GM21717 (cell line): ENCODE measurements around the gene GRIK2.

ENCODE experiments used
- ATAC-seq: cut with Tn5 transposase; IDR thresholded peaks from one replicate; pipeline ENCODE4 v1.9.1; 2021; ENCODE audit warnings: mild to moderate bottlenecking, moderate library complexity; ENCODE audit not compliant: unreplicated experiment

Gene GRIK2

DNA sequence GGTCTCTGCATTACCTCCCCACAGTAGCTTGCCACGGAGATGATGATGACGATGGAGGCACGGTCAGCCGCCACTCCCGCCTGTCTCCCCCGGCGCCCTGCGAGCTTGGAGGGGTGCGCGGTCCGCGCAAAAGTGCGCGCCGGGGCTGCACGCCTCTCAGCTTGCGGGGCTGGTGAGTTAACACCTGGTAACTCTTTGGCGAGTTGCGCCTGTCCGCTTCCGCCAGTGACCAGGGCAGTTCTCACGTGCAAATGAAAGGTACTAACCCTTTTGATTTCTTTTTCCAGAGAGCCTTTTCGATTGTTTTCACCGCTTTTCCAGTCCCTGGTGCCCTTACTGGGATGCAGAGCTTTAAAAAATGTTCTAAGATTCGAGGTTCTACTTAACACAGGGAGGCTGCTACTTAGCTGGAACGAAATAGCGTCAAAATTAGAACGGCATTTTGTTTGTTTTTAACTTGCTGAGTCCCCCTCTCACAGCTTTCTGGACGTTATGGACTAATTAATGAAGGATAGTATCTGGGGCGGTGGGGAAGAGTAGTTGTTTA lies 6.2 kb downstream of the GRIK2 start:
- ATAC-seq = no peak

DNA sequence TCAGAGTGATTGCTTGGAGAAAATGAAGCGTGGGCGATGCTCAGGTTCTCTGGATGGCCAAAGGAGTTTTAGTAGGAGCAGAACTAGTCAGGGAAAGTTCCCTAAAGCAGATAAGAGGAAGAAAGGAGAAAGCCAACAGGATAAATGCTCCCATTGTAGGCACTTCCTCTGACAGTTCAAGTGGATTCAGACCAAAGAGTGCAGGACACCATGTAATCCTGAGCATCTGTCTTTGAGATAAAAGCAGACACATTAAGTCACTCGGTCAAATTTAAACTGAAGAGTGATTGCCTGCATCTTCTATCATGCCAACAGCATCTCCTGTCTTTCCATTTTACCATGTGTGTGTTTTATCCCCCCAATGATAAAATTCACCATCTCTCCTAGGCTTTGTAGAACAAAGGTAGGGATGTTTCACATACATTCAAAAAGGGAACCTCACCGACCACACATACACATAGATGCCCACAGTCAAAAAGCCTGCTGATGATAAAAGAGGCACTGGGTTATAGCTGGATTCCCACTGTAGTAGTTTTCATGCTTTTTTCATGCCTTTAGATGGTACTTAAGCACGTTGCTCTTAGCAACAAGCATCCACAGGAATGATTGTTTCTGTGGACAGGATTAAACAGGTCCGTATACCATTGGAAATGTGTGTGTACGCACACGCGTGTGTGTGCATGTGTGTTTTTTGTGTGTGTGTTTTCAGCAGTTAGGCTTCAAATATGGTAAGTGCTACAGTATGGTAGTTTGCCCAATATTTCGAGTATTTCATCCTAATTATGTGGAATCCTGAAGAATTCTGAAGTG lies 7.0 kb downstream of the GRIK2 start:
- ATAC-seq = no peak

DNA sequence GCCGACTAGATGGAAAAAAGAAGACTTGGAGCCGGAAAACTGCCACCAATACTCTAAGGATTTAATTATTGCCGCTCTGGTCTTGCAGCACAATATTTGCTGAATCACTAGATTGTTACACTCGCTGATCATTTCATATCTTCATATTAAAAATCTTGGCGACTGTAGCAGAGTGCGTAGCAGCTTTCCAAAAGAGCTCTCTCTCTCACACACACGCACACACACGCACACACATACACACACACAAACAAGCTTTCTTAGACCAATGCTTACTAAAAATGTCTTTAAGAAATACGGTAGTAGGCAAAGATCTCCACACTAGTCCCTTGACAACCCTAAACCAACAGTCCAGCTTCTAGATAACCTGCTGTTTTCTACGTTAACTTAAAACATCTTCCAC lies 7.7 kb downstream of the GRIK2 start:
- no peak for ATAC-seq

DNA sequence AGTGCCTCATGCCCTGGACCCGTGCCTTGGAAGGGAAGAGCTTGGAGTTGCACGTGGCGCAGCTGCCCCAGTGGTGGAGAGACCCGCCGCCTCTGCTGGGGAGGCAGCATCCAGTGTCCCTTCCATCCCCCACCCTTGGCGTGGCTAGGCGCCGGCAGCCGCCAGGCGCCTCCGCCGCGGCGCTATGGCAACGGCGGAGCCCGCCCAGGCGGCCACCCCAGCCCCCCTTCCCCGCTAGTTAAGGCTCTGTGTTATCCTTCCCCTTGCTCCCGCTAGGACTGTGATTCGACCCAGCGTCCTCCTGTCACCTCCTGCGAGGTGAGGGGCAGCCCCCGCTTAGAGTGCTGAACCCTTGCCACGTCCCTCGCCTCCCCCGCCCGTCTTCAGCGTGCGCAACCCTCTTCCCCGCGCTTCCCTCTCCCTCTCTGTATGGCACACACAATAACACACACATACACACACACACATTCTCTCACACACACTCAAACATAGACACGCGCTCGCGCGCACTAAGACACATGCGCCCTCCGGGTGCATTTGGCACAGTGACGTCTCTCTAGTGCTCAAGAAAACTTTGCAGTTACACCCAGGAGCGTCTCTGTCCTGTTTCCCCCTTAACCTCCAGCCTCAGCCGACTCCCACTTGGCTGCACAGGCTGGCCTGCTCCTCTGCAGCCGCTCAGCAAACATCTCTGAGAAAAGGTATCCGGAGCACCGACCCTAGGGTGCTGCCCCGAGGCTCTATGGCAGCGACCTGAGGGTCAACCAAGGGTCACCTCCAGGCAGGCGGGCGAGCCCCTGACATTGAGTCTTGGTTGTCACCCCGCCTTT lies 8.5 kb downstream of the GRIK2 start:
- ATAC-seq = no peak

DNA sequence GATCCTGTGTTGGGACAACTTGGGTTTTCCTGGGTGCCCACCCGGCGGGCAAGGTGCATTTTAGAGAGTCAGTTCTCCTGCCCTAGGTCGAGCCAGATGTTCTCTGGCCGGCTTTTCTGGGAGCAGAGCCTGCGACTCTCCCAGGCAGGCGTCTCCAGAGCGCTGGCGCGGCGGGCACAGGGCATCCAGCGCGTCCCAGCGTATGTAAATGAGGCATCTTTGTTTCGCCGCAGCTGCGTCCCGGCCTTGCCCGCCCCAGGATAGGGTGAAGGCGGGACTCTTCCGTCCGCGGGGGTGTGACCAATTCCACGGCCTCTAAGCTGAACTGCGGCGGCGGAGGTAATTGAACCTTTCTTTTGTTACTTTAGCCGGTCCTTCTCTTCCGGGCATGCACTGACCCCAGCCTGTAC lies 9.1 kb downstream of the GRIK2 start:
- ATAC-seq = no peak

DNA sequence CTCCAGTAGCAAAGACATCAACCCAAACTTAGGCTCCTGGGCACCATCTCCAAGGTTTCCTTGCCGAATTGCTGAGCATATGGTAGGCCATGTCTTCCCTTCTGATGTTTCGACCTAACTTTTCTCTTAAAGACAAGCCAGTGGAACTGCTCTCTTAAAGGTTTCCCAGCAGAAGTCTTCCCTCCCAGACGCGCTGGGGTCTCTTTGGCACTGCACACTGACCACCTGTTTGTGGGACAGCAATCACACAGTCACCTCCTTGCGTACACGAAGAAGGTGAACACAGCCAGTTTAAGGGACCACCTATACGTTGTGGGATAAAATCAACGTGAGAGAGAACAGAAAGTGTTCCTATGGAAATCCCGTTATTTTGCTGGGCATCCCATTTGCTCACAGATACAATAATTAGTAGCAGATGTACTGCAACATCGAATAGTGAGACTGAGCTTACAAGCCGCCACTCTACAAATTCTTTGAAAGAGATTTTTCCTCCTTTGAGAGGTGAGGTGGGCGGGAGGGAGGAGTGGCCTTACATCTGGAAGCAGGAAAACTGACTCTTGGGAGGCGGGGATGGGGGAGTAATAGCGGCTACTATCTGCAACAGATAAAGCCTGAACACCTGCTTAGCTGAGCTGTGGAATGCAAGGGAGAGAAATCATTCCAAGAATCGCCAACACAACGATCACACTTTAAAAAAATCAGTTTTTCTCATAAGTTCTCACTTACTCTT lies 9.9 kb downstream of the GRIK2 start:
- no peak for ATAC-seq

DNA sequence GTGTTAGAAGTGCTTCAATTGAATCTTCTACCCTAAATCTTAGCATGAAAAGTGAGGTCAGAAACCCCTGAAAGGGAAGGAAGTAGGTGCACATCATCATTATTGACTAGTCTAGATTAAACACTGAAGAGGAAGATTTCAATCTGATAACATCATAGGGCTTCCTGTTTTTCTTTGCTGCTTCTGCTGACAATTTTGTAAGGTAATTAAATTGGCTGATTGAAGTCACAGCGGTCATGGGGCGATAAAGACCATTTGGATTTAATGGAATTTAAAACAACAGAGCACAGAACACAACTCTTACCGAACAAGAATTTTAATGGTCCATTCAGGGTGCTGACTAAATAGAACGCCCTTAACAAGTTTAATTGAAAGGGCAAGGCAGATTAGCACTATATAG lies 11.3 kb downstream of the GRIK2 start:
- no peak for ATAC-seq

DNA sequence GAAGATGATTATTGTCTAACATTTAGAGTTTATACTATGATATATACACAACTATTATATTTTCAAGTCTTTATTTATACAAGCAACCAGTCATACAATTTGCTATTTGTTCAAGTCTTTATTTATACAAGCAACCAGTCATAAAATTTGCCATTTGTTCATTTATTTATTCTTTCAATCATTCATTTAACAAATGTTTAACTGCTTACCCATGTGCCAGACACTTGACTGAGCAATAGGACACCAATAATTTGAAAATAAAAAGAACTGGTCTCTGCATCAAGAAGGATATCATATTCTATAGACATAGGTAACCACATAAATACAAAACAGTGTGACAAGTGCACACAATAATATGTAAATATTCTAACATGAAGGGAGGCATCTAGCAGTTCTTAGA lies 20.3 kb downstream of the GRIK2 start:
- no peak for ATAC-seq

DNA sequence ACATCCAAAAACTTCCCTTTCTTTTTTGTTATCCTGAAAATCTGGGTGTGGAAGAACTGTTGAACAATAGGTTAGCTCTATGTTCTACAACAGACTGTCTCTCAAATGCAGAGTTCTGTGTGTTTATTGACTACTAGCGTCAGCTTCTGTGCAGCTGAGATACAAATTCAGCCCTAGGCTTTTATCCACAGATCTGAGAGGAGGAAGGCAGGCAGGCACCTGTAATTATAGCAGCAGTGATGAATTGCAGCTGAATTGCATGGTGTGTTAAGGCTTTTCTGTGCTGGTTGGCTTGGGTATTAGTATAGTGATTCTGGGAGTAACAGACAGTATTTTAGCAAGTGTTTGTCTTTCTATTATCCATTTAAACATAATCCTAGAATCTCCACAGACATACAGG lies 24.4 kb downstream of the GRIK2 start:
- ATAC-seq = no peak

DNA sequence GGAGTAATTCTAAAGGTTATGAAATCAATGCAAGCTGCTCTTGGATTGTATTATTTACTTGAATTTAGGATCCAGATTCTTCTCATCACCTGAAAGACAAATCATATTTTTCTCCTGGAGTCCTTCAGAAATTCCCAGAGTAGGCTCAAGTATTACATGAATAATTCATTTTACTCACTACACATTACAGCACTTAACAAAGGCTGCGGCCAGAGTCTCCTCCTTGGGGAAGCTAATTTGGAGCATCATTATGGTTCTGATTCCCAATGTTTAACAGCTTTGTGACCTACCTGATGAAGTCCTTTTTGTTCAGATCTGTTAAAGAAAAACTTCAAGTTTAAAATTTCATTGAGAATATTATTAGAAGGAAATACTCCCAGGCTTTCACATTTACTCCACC lies 28.7 kb downstream of the GRIK2 start:
- no peak for ATAC-seq

DNA sequence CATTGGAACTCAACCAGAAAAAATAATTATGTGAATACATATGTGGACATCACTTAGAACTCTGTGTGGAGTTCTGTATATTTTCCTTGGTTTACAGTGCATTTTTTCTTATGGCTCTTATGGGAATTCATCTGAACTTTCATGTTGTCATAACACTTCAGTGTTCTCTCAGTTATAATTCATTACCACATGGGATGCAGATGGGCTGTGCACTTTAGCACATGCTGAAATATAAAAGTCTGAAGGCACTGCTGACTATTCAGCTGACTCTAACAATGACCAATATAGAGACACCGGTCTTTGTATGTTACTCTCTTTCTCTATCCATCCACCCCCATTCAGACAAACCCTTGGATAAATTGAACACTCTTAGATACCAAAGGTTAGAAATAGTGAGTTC lies 29.3 kb downstream of the GRIK2 start:
- ATAC-seq = no peak

DNA sequence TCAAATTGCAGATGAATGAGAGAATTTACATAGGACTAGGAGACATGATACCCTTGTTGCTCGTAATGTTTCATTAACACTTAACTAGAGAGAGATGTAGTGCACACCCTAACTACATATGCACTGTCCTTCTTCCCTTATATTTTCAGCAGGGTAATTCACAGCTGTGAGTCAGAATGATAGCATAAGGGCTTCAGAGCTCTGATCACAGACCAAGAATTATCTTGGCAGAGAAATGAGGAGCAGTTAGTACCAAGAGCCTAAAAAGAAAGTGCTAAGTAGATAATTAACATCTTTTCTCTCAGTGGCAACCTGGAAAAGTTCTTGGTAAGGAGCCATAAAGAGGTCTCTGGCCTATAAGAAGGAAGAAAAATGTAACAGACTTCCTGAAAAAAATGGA lies 35.8 kb downstream of the GRIK2 start:
- no peak for ATAC-seq

DNA sequence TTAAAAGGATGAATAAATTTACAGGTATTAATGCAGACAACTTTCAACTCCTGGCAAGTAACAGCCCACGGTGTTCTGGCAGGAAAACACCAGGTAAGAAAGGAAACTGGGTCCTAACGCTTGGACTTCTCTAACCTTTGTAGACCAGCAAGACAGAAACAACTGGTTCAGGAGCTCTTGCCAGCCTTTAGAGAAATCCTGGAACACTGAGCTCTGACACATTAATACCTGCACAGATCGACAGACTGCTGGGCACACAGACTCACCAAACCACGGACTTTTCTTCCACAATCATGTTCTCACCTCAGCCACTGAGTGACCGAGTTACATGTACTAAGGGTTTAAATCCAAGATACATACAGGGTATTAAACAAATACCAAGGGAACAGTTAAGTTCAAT lies 36.3 kb downstream of the GRIK2 start:
- ATAC-seq = no peak

DNA sequence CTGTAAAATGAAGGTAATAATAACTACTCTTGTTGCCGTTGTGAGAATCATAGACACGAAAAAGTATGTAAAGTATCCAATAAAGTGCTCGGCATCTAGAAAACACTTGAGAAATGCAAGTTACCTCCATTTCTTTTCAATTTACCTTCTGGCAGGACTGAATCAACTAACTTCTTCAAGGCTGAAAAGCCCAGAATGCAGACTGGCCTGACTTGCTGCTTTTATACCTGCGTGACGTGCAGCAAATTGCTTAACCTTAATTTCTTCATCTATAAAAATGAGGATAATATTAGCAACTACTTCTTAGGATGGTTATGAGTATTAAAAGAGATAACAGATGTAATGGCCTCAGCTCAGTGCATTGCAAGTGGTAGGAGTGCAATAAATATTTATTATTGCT lies 39.6 kb downstream of the GRIK2 start:
- ATAC-seq = no peak

DNA sequence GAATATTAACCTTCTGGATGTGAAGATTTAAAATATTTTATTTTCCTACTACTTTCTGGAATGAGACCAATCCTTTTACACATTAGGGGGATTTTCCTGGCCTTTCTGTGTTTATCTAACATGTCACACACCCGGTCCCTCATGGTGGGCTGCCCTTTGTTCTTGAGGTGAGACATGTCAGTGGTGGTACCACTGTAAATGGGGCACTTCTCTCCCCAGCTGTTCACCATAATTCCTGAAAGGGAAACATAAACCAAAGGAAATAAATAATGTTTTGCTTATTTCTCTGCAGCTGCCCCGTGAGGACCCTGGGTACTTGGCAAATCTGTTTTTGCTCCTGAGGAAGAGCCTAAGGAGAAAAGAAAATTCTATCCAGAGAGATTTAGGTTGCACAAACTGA lies 41.1 kb downstream of the GRIK2 start:
- no peak for ATAC-seq

DNA sequence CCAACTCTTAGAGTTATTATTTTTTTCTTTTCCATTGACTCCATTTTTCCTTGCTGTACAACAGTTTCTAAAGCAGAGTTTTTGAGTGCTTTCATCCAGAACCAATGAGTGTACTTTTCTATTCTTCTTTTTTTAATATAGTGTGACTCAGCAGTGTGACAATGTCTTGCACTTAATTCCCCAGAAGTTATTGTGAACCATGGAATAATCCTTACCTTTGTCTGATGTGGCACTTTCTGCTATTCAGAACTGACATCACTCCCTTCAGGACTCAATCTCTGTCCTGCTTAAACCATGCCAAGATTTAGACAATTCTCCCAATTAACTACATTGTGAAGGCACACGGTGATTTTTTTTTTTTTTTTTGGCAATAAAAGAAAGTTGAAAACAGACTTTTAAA lies 41.5 kb downstream of the GRIK2 start:
- no peak for ATAC-seq

DNA sequence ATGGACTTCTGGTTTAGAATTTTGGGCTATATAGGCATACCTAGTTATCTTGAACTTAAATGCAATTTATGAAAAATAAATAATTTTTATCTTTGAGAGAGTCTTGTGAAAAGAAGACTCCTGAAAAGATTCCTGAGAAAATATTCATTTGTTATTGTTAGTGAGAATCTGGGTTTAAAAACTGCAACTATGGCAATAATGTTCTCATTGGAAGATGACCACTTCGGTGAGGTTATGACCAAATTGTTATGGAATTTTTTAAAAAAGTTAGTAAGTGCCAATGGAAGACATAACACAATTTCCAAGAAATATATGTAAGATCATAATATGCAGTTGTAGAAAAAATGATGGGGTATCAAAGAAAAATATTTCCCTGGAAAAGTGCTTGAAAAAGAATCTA lies 46.3 kb downstream of the GRIK2 start:
- ATAC-seq = no peak

DNA sequence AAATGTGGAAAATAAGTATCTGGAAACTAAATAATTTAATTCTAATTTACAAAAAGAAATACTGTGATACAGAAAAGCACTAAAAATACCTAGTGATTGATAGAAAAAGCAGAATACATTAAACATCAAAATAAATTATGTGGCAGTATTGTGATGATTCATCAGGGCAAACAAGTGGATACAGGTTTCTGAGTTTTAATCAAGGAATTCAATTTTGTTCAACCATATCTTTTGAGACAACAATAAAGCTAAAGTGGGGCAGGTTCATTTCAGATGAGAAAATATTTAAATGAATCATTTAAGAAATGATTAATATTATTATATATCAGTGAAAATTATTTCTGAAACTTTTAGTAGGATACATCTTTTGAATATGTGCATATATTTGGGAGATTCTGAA lies 49.8 kb downstream of the GRIK2 start:
- no peak for ATAC-seq

DNA sequence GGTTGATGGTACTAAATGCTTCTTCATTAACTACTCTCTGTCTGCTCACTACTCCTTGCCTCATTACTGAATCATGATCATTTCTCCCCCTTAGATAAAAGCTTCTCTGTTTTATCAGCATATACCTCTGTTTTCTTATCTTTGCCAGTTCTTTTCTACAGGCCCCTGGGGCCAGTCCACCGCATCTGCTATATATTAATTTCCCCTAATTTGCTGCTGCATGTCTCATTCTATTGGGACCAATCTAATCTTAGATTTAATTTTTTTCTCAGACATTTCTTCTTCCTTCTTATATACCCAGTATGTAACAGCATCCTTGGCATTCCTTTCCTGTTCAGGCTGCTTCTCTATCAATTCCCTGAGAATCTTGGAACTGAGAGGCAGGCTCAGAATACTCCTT lies 51.2 kb downstream of the GRIK2 start:
- ATAC-seq = no peak

DNA sequence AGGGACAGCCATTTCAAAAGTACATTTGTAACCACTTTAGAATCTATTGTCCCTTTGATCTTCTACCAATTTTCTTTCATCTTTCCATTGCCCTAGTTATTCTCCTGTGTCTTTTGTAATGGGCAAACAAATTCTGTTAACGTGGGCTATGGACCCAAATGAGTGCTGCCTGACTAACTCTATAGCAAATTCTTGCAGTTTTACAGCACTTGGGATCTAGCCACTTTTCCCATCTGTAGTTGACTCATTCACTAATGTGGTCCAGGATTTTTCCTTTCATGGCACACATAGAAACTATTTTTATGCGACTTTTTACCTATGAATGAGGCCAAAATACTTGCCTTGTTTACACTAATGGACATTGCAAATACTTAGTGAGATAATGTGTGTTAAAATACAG lies 52.0 kb downstream of the GRIK2 start:
- no peak for ATAC-seq

DNA sequence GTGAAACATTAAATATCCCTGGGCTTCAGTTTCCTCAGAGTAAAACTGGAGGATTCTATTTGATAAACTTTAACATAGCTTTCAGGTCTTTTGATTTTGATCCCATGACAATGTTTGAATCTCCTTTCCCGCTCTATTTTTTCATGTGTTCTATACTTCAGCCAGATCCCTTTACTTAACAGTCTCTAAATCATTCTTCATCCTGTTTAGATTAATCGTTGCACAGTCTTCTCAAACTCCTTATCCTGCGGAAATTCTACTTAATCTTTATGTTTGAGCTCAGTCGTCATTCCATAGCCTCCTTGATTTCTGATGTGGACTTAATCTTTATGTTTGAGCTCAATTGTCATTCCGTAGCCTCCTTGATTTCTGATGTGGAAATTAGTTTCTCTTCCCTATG lies 57.4 kb downstream of the GRIK2 start:
- no peak for ATAC-seq
